HepG2 (cell line): Measurements from ENCODE around the gene TULP4. TPM values are rescaled to one million over a fixed set of nuclear protein-coding genes. Genes with fewer than 3 reads are reported as not detected.
A peak's percentile ranks its signal among the peaks of the same experiment; 100 is the strongest.

Experiments
- ASH2L ChIP-seq: fragments of 300-600, 200-600 bp; sonication (generic); IDR thresholded peaks from 2 replicates; pipeline ENCODE4 v1.7.0; 2017; ENCODE audit warnings: low read depth, mild to moderate bottlenecking, moderate library complexity, mixed read lengths, low read length; ENCODE audit not compliant: insufficient read length
- DPF2 ChIP-seq: sonication (generic); formaldehyde crosslinking; IDR thresholded peaks from 2 replicates; pipeline ENCODE4 v1.4.0; 2020; ENCODE audit warnings: mild to moderate bottlenecking, low read depth, missing genetic modification reagents, borderline replicate concordance
- E2F1 ChIP-seq: sonication (generic); formaldehyde crosslinking; IDR thresholded peaks from 2 replicates; pipeline ENCODE4 v1.5.0; 2020; ENCODE audit warnings: missing genetic modification reagents
- MAF1 ChIP-seq: sonication (generic); formaldehyde crosslinking; IDR thresholded peaks from 2 replicates; pipeline ENCODE4 v1.5.0; 2020; ENCODE audit warnings: missing genetic modification reagents, borderline replicate concordance
- NFE2L1 ChIP-seq: sonication (generic); formaldehyde crosslinking; IDR thresholded peaks from 2 replicates; pipeline ENCODE4 v1.4.0; 2020; ENCODE audit warnings: missing genetic modification reagents, mild to moderate bottlenecking, borderline replicate concordance
- NFRKB ChIP-seq: fragments of 450-650 bp; IDR thresholded peaks from 2 replicates; pipeline ENCODE4 v1.6.1; 2017
- SALL1 ChIP-seq: sonication (generic); formaldehyde crosslinking; IDR thresholded peaks from 2 replicates; pipeline ENCODE4 v1.8.0; 2022; ENCODE audit warnings: mild to moderate bottlenecking, missing genetic modification reagents
- SPEN ChIP-seq: sonication (generic); formaldehyde crosslinking; IDR thresholded peaks from 2 replicates; pipeline ENCODE4 v1.5.1; 2020; ENCODE audit warnings: low read depth, mild to moderate bottlenecking, missing genetic modification reagents
- ZNF83 ChIP-seq: sonication (generic); formaldehyde crosslinking; IDR thresholded peaks from 2 replicates; pipeline ENCODE4 v1.4.0; 2020; ENCODE audit warnings: missing genetic modification reagents, mild to moderate bottlenecking, borderline replicate concordance
- ZUFSP ChIP-seq: sonication (generic); formaldehyde crosslinking; IDR thresholded peaks from 2 replicates; pipeline ENCODE4 v1.9.0; 2021; ENCODE audit warnings: missing genetic modification reagents, mild to moderate bottlenecking, borderline replicate concordance
- polyA plus RNA-seq, 8 experiments: library from polyadenylated mRNA; depleted of rRNA in 3 of 8; stranded (reverse) in 7 of 8; unstranded in 1 of 8; fragments of >200 nt; fragmentation: Illumina TruSeq in 4 of 8; extraction: Trizol in 4 of 8; gene quantifications; 2 replicates each; pipeline versions ENCODE4 v1.2.1 to v1.2.3, GENCODE V29; 2011 to 2016; ENCODE audit warnings: low read depth in 4 of 8, missing spikeins in 1 of 8, mixed read lengths in 1 of 8; ENCODE audit not compliant: insufficient read depth in 1 of 8
- total RNA-seq, 5 experiments: library from RNA; depleted of rRNA; stranded (reverse); fragments of >200 nt; fragmentation: Illumina TruSeq; extraction: Trizol; gene quantifications; 2 replicates each; pipeline ENCODE4 v1.2.3, GENCODE V29; 2016; ENCODE audit warnings: low read depth in 1 of 5
- TF ChIP-seq, protein P1 (sequence below), 2 experiments: sonication (generic) in 1 of 2; formaldehyde crosslinking in 1 of 2; IDR thresholded peaks; 2 replicates each; pipeline versions ENCODE4 v1.4.0 to v1.6.1; 2016 to 2020; ENCODE audit warnings: borderline replicate concordance in 1 of 2, low read depth in 1 of 2, mild to moderate bottlenecking in 1 of 2, missing genetic modification reagents in 1 of 2
- TF ChIP-seq, protein P2 (sequence below): sonication (generic); formaldehyde crosslinking; IDR thresholded peaks from 2 replicates; pipeline ENCODE4 v1.4.0; 2020; ENCODE audit warnings: missing genetic modification reagents, mild to moderate bottlenecking, borderline replicate concordance
- TF ChIP-seq, protein P3 (sequence below): sonication (generic); formaldehyde crosslinking; IDR thresholded peaks from 2 replicates; pipeline ENCODE4 v1.4.0; 2020; ENCODE audit warnings: missing genetic modification reagents, borderline replicate concordance
- TF ChIP-seq, protein P4 (sequence below): sonication (generic); formaldehyde crosslinking; IDR thresholded peaks from 2 replicates; pipeline ENCODE4 v1.4.0; 2020; ENCODE audit warnings: missing genetic modification reagents

The TULP4 gene
- total and polyA plus RNA-seq, 2 of the 13 experiments (the other 11 are each of a cell fraction or from before 2014, with no cell fraction given), result 21.1 to 122 TPM

DNA sequence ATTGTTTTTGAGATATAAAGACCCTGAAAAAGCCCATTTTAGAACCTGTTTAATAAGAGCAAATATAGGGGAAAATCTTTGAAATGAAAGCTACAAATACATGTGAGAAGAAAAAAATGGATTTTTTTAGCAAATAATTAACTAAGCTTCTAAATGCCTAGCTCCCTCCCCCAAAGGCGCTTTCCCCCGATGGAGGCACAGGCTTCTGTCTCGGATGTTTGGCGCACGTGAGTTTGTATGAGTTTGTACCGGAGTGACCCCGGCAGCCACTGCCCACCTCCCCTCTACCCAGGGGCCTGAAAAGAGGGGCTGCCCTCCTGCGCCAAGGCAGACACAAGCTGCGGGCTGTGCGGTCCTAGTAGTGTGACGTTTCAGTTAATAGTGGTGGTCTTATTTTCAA, 197.2 kb downstream of the TULP4 start (continued):
- TF ChIP-seq, protein P1, sequence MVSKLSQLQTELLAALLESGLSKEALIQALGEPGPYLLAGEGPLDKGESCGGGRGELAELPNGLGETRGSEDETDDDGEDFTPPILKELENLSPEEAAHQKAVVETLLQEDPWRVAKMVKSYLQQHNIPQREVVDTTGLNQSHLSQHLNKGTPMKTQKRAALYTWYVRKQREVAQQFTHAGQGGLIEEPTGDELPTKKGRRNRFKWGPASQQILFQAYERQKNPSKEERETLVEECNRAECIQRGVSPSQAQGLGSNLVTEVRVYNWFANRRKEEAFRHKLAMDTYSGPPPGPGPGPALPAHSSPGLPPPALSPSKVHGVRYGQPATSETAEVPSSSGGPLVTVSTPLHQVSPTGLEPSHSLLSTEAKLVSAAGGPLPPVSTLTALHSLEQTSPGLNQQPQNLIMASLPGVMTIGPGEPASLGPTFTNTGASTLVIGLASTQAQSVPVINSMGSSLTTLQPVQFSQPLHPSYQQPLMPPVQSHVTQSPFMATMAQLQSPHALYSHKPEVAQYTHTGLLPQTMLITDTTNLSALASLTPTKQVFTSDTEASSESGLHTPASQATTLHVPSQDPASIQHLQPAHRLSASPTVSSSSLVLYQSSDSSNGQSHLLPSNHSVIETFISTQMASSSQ (IDR thresholded peaks at IDR 0.05; ENCODE audit: low read depth), result peak; percentile 77
- TF ChIP-seq, protein P1 (CRISPR knock-in tag; IDR thresholded peaks at IDR 0.05; ENCODE audit: borderline replicate concordance), result peak; percentile 50; the same call in 1 of the 2 replicates
- TF ChIP-seq, protein P2, sequence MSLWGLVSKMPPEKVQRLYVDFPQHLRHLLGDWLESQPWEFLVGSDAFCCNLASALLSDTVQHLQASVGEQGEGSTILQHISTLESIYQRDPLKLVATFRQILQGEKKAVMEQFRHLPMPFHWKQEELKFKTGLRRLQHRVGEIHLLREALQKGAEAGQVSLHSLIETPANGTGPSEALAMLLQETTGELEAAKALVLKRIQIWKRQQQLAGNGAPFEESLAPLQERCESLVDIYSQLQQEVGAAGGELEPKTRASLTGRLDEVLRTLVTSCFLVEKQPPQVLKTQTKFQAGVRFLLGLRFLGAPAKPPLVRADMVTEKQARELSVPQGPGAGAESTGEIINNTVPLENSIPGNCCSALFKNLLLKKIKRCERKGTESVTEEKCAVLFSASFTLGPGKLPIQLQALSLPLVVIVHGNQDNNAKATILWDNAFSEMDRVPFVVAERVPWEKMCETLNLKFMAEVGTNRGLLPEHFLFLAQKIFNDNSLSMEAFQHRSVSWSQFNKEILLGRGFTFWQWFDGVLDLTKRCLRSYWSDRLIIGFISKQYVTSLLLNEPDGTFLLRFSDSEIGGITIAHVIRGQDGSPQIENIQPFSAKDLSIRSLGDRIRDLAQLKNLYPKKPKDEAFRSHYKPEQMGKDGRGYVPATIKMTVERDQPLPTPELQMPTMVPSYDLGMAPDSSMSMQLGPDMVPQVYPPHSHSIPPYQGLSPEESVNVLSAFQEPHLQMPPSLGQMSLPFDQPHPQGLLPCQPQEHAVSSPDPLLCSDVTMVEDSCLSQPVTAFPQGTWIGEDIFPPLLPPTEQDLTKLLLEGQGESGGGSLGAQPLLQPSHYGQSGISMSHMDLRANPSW (CRISPR knock-in tag), result no peak
- no peak for TF ChIP-seq MAF1 (CRISPR knock-in tag)
- no peak for TF ChIP-seq NFRKB
- TF ChIP-seq ASH2L, result no peak
- TF ChIP-seq, protein P3, sequence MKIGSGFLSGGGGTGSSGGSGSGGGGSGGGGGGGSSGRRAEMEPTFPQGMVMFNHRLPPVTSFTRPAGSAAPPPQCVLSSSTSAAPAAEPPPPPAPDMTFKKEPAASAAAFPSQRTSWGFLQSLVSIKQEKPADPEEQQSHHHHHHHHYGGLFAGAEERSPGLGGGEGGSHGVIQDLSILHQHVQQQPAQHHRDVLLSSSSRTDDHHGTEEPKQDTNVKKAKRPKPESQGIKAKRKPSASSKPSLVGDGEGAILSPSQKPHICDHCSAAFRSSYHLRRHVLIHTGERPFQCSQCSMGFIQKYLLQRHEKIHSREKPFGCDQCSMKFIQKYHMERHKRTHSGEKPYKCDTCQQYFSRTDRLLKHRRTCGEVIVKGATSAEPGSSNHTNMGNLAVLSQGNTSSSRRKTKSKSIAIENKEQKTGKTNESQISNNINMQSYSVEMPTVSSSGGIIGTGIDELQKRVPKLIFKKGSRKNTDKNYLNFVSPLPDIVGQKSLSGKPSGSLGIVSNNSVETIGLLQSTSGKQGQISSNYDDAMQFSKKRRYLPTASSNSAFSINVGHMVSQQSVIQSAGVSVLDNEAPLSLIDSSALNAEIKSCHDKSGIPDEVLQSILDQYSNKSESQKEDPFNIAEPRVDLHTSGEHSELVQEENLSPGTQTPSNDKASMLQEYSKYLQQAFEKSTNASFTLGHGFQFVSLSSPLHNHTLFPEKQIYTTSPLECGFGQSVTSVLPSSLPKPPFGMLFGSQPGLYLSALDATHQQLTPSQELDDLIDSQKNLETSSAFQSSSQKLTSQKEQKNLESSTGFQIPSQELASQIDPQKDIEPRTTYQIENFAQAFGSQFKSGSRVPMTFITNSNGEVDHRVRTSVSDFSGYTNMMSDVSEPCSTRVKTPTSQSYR (CRISPR knock-in tag), result no peak
- TF ChIP-seq SPEN (CRISPR knock-in tag), result no peak
- TF ChIP-seq ZUFSP, result no peak
- TF ChIP-seq SALL1 (CRISPR knock-in tag), result peak; percentile 60
- TF ChIP-seq NFE2L1 (CRISPR knock-in tag), result no peak
- no peak for TF ChIP-seq E2F1 (CRISPR knock-in tag)
- no peak for TF ChIP-seq DPF2 (CRISPR knock-in tag)
- TF ChIP-seq ZNF83 (CRISPR knock-in tag), result no peak
- TF ChIP-seq, protein P4, sequence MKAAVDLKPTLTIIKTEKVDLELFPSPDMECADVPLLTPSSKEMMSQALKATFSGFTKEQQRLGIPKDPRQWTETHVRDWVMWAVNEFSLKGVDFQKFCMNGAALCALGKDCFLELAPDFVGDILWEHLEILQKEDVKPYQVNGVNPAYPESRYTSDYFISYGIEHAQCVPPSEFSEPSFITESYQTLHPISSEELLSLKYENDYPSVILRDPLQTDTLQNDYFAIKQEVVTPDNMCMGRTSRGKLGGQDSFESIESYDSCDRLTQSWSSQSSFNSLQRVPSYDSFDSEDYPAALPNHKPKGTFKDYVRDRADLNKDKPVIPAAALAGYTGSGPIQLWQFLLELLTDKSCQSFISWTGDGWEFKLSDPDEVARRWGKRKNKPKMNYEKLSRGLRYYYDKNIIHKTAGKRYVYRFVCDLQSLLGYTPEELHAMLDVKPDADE (CRISPR knock-in tag), result no peak
